Upper lobe of right lung (tissue), 1 donor: ENCODE data around the gene ELMOD1. TPM values are rescaled to one million over a fixed set of nuclear protein-coding genes. Genes with fewer than 3 reads are reported as not detected.
A peak's percentile ranks its signal among the peaks of the same experiment; 100 is the strongest.
"Not testable (repeated sequence)": the region's sequence is repeated elsewhere in the genome, so short reads cannot be mapped to it uniquely, and the experiment has no call there.

Experiments
- ATAC-seq: fragments of 200-7000 bp; cut with Tn5 transposase; one replicate; pipeline ENCODE4 v1.9.1; 2020; ENCODE audit warnings: mild to moderate bottlenecking, moderate library complexity
- DNase-seq: peaks from one replicate; pipeline ENCODE4 v3.0.0-alpha.2; 2020
- H3K27ac ChIP-seq: fragments of 200-600 bp; one replicate; pipeline ENCODE4 v1.8.0; 2022
- H3K27me3 ChIP-seq: fragments of 200-600 bp; one replicate; pipeline ENCODE4 v1.8.0; 2022; ENCODE audit warnings: mild to moderate bottlenecking
- H3K36me3 ChIP-seq: fragments of 200-600 bp; one replicate; pipeline ENCODE4 v1.8.0; 2022
- H3K4me1 ChIP-seq: fragments of 200-600 bp; one replicate; pipeline ENCODE4 v1.8.0; 2022
- H3K4me3 ChIP-seq: fragments of 200-600 bp; one replicate; pipeline ENCODE4 v1.8.0; 2022; ENCODE audit warnings: mild to moderate bottlenecking
- H3K9me3 ChIP-seq: fragments of 200-600 bp; one replicate; pipeline ENCODE4 v1.8.0; 2022
- CTCF ChIP-seq: fragments of 200-600 bp; IDR thresholded peaks from one replicate; pipeline ENCODE4 v1.8.0; 2022; ENCODE audit warnings: antibody characterized with exemption
- intact Hi-C: fragments of 100-400 bp; cut with DNase I; formaldehyde crosslinking; loops from one replicate; pipeline ENCODE4 v1.11.0; 2022
- total RNA-seq: library from RNA; stranded (reverse); fragmentation: NEBNext Ultra II Directional; extraction: Animal tissue kit (Norgen Biotek cat#: 25700); gene quantifications from one replicate; pipeline ENCODE4 v1.2.1, GENCODE V29; 2021
- donor health status: DM: no; HTN: yes; CAD: no; lungs with severe emphysema.

Gene ELMOD1
- total RNA-seq, 1 donor from 2014 or later: 2.8 TPM

GRCh38 chr11:107576497-107577345, 14.2 kb upstream of the ELMOD1 start:
- H3K36me3 ChIP-seq, DNase-seq, H3K4me1 ChIP-seq, H3K4me3 ChIP-seq, intact Hi-C loops, H3K27ac ChIP-seq, H3K27me3 ChIP-seq, H3K9me3 ChIP-seq: not testable (repeated sequence)
- TF ChIP-seq CTCF: peak; percentile 71
- ATAC-seq: peak; percentile 77

GRCh38 chr11:107577346-107577711, 13.6 kb upstream of the ELMOD1 start:
- Histone ChIP-seq H3K4me3 (no peak overlapping the region), H3K36me3 (no peaks in the 10 kb centered on the region), H3K27me3 (no peaks in the 10 kb centered on the region), H3K4me1 (no peaks in the 10 kb centered on the region), H3K27ac (no peak overlapping the region), H3K9me3 (no peaks in the 10 kb centered on the region)
- ATAC-seq (peak; percentile 50), DNase-seq (no peak)
- no peak for TF ChIP-seq CTCF
- intact Hi-C loops: no loop called here

GRCh38 chr11:107579169-107579568, 11.8 kb upstream of the ELMOD1 start:
- H3K27ac ChIP-seq, DNase-seq, ATAC-seq, H3K36me3 ChIP-seq, H3K27me3 ChIP-seq, H3K4me3 ChIP-seq, H3K4me1 ChIP-seq, H3K9me3 ChIP-seq, intact Hi-C loops: not testable (repeated sequence)

GRCh38 chr11:107581147-107581546, 9.8 kb upstream of the ELMOD1 start:
- Histone ChIP-seq H3K27ac (no peak overlapping the region), H3K4me1 (no peaks in the 10 kb centered on the region), H3K27me3 (peaks cover 14% of the 10 kb centered on the region), H3K9me3 (no peaks in the 10 kb centered on the region), H3K36me3 (no peaks in the 10 kb centered on the region), H3K4me3 (no peak overlapping the region)
- intact Hi-C loops: no loop called here
- no peak for DNase-seq
- no peak for TF ChIP-seq CTCF
- no peak for ATAC-seq

- no peak for TF ChIP-seq CTCF
- intact Hi-C loops: no loop called here
- Histone ChIP-seq H3K4me3 (no peak overlapping the region), H3K36me3 (no peaks in the 10 kb centered on the region), H3K27me3 (peaks cover 14% of the 10 kb centered on the region), H3K9me3 (no peaks in the 10 kb centered on the region), H3K4me1 (no peaks in the 10 kb centered on the region), H3K27ac (no peak overlapping the region)
- ATAC-seq (no peak), DNase-seq (no peak)
Measured at GRCh38 chr11:107583629-107584195, 7.2 kb upstream of the ELMOD1 start.

- Histone ChIP-seq H3K27me3 (peaks cover 38% of the 10 kb centered on the region), H3K9me3 (no peaks in the 10 kb centered on the region), H3K36me3 (no peaks in the 10 kb centered on the region), H3K4me3 (no peak overlapping the region), H3K4me1 (peaks cover 20% of the 10 kb centered on the region), H3K27ac (no peak overlapping the region)
- ATAC-seq (no peak), DNase-seq (no peak)
- intact Hi-C loops: no loop called here
- TF ChIP-seq CTCF: no peak
Measured at GRCh38 chr11:107587306-107587979, 3.5 kb upstream of the ELMOD1 start.
